Suppressor macrophage (primary cell): ENCODE results near the gene PRADC1.
"Not testable (repeated sequence)": the region's sequence is repeated elsewhere in the genome, so short reads cannot be mapped to it uniquely, and the experiment has no call there.

Experiments
- DNase-seq, 4 experiments: peaks; one replicate each; pipeline ENCODE4 v3.0.0-alpha.2; 2020 to 2022
- total RNA-seq, 17 experiments: gene quantifications; one replicate each; lab custom pipeline; 2026; ENCODE audit warnings: mixed read lengths in 6 of 17, inconsistent platforms in 3 of 17; lab: John Stamatoyannopoulos, UW

The PRADC1 gene
- 6.3 to 39.7 (median 18.3) reads per million in 17 experiments for total RNA-seq

GRCh38 chr2:73233154-73233931, at the start of gene PRADC1:
PRADC1 (minus strand) TSS chr2:73233239; CDS start chr2:73233160, 79 bp downstream.
- peak; percentile 99 to 100 (median 99) for DNase-seq

GRCh38 chr2:73281244-73281643, 48.2 kb upstream of the PRADC1 start:
- DNase-seq = no peak

GRCh38 chr2:73279852-73280251, 46.8 kb upstream of the PRADC1 start:
- no peak for DNase-seq

GRCh38 chr2:73272270-73272669, 39.2 kb upstream of the PRADC1 start:
- no peak for DNase-seq

- no peak for DNase-seq
Measured at GRCh38 chr2:73269686-73270465, 36.8 kb upstream of the PRADC1 start.

GRCh38 chr2:73268830-73269685, 36.0 kb upstream of the PRADC1 start:
- DNase-seq = peak in 3 of 4 experiments; percentile 24 to 48 (median 32)

GRCh38 chr2:73268366-73268829, 35.4 kb upstream of the PRADC1 start:
- no peak for DNase-seq

GRCh38 chr2:73267008-73267407, 34.0 kb upstream of the PRADC1 start:
- DNase-seq = no peak

- no peak for DNase-seq
Measured at GRCh38 chr2:73266061-73266901, 33.2 kb upstream of the PRADC1 start.

- no peak for DNase-seq
Measured at GRCh38 chr2:73265298-73266060, 32.4 kb upstream of the PRADC1 start.

- DNase-seq = no peak
Measured at GRCh38 chr2:73264783-73265182, 31.7 kb upstream of the PRADC1 start.

- DNase-seq = no peak
Measured at GRCh38 chr2:73264332-73264606, 31.2 kb upstream of the PRADC1 start.

GRCh38 chr2:73263540-73264331, 30.7 kb upstream of the PRADC1 start:
- no peak for DNase-seq

GRCh38 chr2:73262691-73263429, 29.8 kb upstream of the PRADC1 start:
- not testable (repeated sequence) for DNase-seq

- DNase-seq = no peak
Measured at GRCh38 chr2:73262108-73262651, 29.1 kb upstream of the PRADC1 start.

- peak; percentile 40 to 69 (median 60) for DNase-seq
Measured at GRCh38 chr2:73260338-73260984, 27.4 kb upstream of the PRADC1 start.

GRCh38 chr2:73259704-73260337, 26.8 kb upstream of the PRADC1 start:
- DNase-seq = no peak

- no peak for DNase-seq
Measured at GRCh38 chr2:73259276-73259675, 26.2 kb upstream of the PRADC1 start.
